ENCODE data around the gene KRTAP9-4. TPM values are rescaled to one million over a fixed set of nuclear protein-coding genes. Genes with fewer than 3 reads are reported as not detected.
"Not testable (repeated sequence)": the region's sequence is repeated elsewhere in the genome, so short reads cannot be mapped to it uniquely, and the experiment has no call there.

Gene KRTAP9-4
- total and polyA plus RNA-seq, 2 donors (not counting 3 experiments of a cell fraction or from before 2014, with no cell fraction given) = not detected

GRCh38 chr17:41232399-41233105 is 16.9 kb upstream of the KRTAP9-4 start, which contains the start of gene KRTAP9-3:
Gene KRTAP9-3 (plus strand): TSS chr17:41232449. CDS start chr17:41232502, 53 bp downstream.
- H3K79me2 ChIP-seq (ENCODE audit: control insufficient read depth, insufficient read depth, low read length); dilution Hi-C loops (cut with MboI; ENCODE audit: extremely low pct_ligation_motif_present, low sequenced_read_pairs); H3K27ac ChIP-seq (ENCODE audit: insufficient read depth, low read depth, low read length); H2AFZ ChIP-seq (ENCODE audit: low read depth, low read length); H4K20me1 ChIP-seq (replicated peaks; ENCODE audit: control insufficient read depth, extremely low read depth, insufficient read depth, low read length); H3K4me3 ChIP-seq (replicated peaks in 1 of 3; ENCODE audit: insufficient read depth in 1 of 3, low read depth in 1 of 3, low read length in 3 of 3); H3K9me1 ChIP-seq (replicated peaks; ENCODE audit: control insufficient read depth, extremely low read depth, insufficient read depth, low read length); H3K36me3 ChIP-seq (ENCODE audit: control insufficient read depth in 2 of 2, extremely low read depth in 1 of 2, insufficient read depth in 2 of 2, low read length in 2 of 2); H3K27me3 ChIP-seq (ENCODE audit: control insufficient read depth in 2 of 2, insufficient read depth in 2 of 2, low read length in 2 of 2); POLR2A ChIA-PET; H3K4me2 ChIP-seq (ENCODE audit: insufficient read depth, low read length); intact Hi-C loops (cut with micrococcal nuclease); FAIRE-seq; H3K9ac ChIP-seq (replicated peaks; ENCODE audit: extremely low read depth, insufficient read depth, low read length); H3K4me1 ChIP-seq (ENCODE audit: control insufficient read depth, extremely low read depth, insufficient read depth, low read length); CTCF ChIA-PET; DNase-seq (ENCODE audit: low read depth, low spot score); H3K9me3 ChIP-seq (replicated peaks; ENCODE audit: control insufficient read depth, insufficient read depth, low read length); BruUV-seq (replicated peaks): not testable (repeated sequence)

- intact Hi-C loops (cut with micrococcal nuclease); dilution Hi-C loops (cut with MboI; ENCODE audit: extremely low pct_ligation_motif_present, low sequenced_read_pairs); H3K4me3 ChIP-seq (replicated peaks in 1 of 3; ENCODE audit: insufficient read depth in 1 of 3, low read depth in 1 of 3, low read length in 3 of 3); H3K4me2 ChIP-seq (ENCODE audit: insufficient read depth, low read length); DNase-seq (ENCODE audit: low read depth, low spot score); H4K20me1 ChIP-seq (replicated peaks; ENCODE audit: control insufficient read depth, extremely low read depth, insufficient read depth, low read length); FAIRE-seq; CTCF ChIA-PET; BruUV-seq (replicated peaks); H3K9ac ChIP-seq (replicated peaks; ENCODE audit: extremely low read depth, insufficient read depth, low read length); H3K4me1 ChIP-seq (ENCODE audit: control insufficient read depth, extremely low read depth, insufficient read depth, low read length); H2AFZ ChIP-seq (ENCODE audit: low read depth, low read length); POLR2A ChIA-PET; H3K27ac ChIP-seq (ENCODE audit: insufficient read depth, low read depth, low read length); H3K79me2 ChIP-seq (ENCODE audit: control insufficient read depth, insufficient read depth, low read length); H3K9me3 ChIP-seq (replicated peaks; ENCODE audit: control insufficient read depth, insufficient read depth, low read length); H3K36me3 ChIP-seq (ENCODE audit: control insufficient read depth in 2 of 2, extremely low read depth in 1 of 2, insufficient read depth in 2 of 2, low read length in 2 of 2); H3K9me1 ChIP-seq (replicated peaks; ENCODE audit: control insufficient read depth, extremely low read depth, insufficient read depth, low read length); H3K27me3 ChIP-seq (ENCODE audit: control insufficient read depth in 2 of 2, insufficient read depth in 2 of 2, low read length in 2 of 2): not testable (repeated sequence)
Measured at GRCh38 chr17:41237116-41237515, 12.4 kb upstream of the KRTAP9-4 start.

- H3K4me2 ChIP-seq (ENCODE audit: insufficient read depth, low read length); H3K9me3 ChIP-seq (replicated peaks; ENCODE audit: control insufficient read depth, insufficient read depth, low read length); H4K20me1 ChIP-seq (replicated peaks; ENCODE audit: control insufficient read depth, extremely low read depth, insufficient read depth, low read length); H3K4me3 ChIP-seq (replicated peaks in 1 of 3; ENCODE audit: insufficient read depth in 1 of 3, low read depth in 1 of 3, low read length in 3 of 3); H3K9me1 ChIP-seq (replicated peaks; ENCODE audit: control insufficient read depth, extremely low read depth, insufficient read depth, low read length); H3K36me3 ChIP-seq (ENCODE audit: control insufficient read depth in 2 of 2, extremely low read depth in 1 of 2, insufficient read depth in 2 of 2, low read length in 2 of 2); DNase-seq (ENCODE audit: low read depth, low spot score); H2AFZ ChIP-seq (ENCODE audit: low read depth, low read length); FAIRE-seq; H3K27me3 ChIP-seq (ENCODE audit: control insufficient read depth in 2 of 2, insufficient read depth in 2 of 2, low read length in 2 of 2); intact Hi-C loops (cut with micrococcal nuclease); CTCF ChIA-PET; dilution Hi-C loops (cut with MboI; ENCODE audit: extremely low pct_ligation_motif_present, low sequenced_read_pairs); POLR2A ChIA-PET; H3K79me2 ChIP-seq (ENCODE audit: control insufficient read depth, insufficient read depth, low read length); H3K4me1 ChIP-seq (ENCODE audit: control insufficient read depth, extremely low read depth, insufficient read depth, low read length); H3K27ac ChIP-seq (ENCODE audit: insufficient read depth, low read depth, low read length); BruUV-seq (replicated peaks); H3K9ac ChIP-seq (replicated peaks; ENCODE audit: extremely low read depth, insufficient read depth, low read length): not testable (repeated sequence)
Measured at GRCh38 chr17:41237949-41238437, 11.5 kb upstream of the KRTAP9-4 start, which contains the start of gene KRTAP9-8. Gene KRTAP9-8 (plus strand): TSS chr17:41237999. CDS start chr17:41238052, 53 bp downstream.

GRCh38 chr17:41246995-41247787 is 2.3 kb upstream of the KRTAP9-4 start:
- H3K9ac ChIP-seq (replicated peaks; ENCODE audit: extremely low read depth, insufficient read depth, low read length); DNase-seq (ENCODE audit: low read depth, low spot score); H3K9me1 ChIP-seq (replicated peaks; ENCODE audit: control insufficient read depth, extremely low read depth, insufficient read depth, low read length); H3K4me2 ChIP-seq (ENCODE audit: insufficient read depth, low read length); FAIRE-seq; H3K27ac ChIP-seq (ENCODE audit: insufficient read depth, low read depth, low read length); H2AFZ ChIP-seq (ENCODE audit: low read depth, low read length); H3K4me1 ChIP-seq (ENCODE audit: control insufficient read depth, extremely low read depth, insufficient read depth, low read length); H3K9me3 ChIP-seq (replicated peaks; ENCODE audit: control insufficient read depth, insufficient read depth, low read length); H3K79me2 ChIP-seq (ENCODE audit: control insufficient read depth, insufficient read depth, low read length); intact Hi-C loops (cut with micrococcal nuclease); POLR2A ChIA-PET; CTCF ChIA-PET; H4K20me1 ChIP-seq (replicated peaks; ENCODE audit: control insufficient read depth, extremely low read depth, insufficient read depth, low read length); H3K27me3 ChIP-seq (ENCODE audit: control insufficient read depth in 2 of 2, insufficient read depth in 2 of 2, low read length in 2 of 2); H3K36me3 ChIP-seq (ENCODE audit: control insufficient read depth in 2 of 2, extremely low read depth in 1 of 2, insufficient read depth in 2 of 2, low read length in 2 of 2); H3K4me3 ChIP-seq (replicated peaks in 1 of 3; ENCODE audit: insufficient read depth in 1 of 3, low read depth in 1 of 3, low read length in 3 of 3); BruUV-seq (replicated peaks); dilution Hi-C loops (cut with MboI; ENCODE audit: extremely low pct_ligation_motif_present, low sequenced_read_pairs): not testable (repeated sequence)
